LNCAP (cell line): ENCODE measurements around the gene RECQL5.

Experiments
- CTCF ChIP-seq: fragments of 450-650 bp; IDR thresholded peaks from 2 replicates; pipeline ENCODE4 v1.5.1; 2017; ENCODE audit warnings: mild to moderate bottlenecking

RECQL5 gene

DNA sequence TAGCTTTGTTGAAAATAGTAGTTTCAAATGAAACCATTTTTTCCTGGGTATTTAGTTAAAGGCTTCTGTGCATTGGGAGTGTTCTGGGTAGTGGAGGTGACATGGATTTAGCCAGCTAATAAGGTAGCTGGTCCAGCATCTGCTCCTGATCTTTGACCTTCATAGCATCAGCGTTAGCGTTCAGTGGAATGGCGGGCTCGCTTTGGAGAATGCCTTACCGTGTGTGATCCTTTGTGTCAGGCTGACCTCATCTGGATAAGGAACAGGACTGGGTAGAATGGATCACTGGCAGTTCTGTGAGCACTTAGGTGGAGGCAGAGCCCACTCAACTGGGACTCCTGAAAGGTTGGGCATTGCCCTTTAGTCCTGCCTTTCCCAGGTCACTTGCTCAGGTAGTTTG lies 3.9 kb upstream of the RECQL5 start:
- no peak for TF ChIP-seq CTCF

DNA sequence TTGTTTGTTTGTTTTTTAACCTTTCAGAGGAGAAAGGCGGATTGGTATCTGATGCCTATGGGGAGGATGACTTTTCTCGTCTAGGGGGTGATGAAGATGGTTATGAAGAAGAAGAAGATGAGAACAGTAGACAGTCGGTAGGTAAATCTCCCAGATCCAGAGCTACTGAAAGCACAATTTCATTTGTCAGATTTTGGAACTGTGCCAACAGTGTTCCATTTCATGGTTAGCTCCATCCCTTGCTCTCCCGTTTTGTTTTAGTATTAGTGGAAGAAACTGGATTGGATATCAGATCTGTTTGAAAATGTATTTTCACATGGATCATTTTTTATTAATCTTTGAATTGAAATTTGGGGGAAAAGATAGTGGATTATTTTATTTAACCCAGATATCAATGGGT lies 1.5 kb upstream of the RECQL5 start:
- no peak for TF ChIP-seq CTCF

DNA sequence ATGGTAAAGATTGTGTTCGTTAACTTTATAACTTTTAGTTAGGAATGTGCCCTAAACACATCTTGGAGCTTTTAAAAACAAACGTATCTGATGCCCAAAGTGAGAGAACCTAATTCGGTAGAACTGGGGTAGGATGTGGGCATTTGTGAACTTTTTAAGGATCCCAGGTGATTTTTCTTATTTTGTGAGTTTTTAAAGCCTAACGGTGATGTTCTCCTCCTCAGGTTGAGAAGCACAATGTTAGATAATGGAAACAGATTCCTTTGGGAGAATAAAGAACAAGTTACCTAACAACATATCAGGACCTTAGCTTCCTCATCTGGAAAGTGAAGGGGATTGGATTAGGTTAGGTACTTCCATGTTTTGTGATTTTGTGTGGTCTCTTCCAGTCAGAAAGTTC lies 871 bp upstream of the RECQL5 start:
- no peak for TF ChIP-seq CTCF

DNA sequence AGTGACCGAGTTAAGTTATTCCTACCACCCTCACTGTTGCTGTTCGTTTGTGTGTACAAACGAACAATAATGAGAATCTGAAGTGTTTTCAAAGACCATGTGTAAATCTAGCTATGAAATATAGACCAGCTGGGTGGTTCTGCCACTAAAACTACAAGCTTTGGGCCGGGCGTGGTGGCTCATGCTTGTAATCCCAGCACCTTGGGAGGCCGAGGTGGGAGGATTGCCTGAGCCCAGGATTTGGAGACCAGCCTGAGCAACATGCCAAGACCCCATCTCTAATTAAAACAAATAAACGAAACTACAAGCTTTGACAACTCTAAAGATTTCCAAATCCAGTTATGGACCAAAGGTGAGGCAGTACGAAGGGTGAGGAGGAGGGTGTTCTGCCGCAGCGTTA lies 973 bp downstream of the RECQL5 start:
- TF ChIP-seq CTCF = no peak

GRCh38 chr17:75664099-75664549 lies 2.8 kb downstream of the RECQL5 start:
- TF ChIP-seq CTCF = no peak

DNA sequence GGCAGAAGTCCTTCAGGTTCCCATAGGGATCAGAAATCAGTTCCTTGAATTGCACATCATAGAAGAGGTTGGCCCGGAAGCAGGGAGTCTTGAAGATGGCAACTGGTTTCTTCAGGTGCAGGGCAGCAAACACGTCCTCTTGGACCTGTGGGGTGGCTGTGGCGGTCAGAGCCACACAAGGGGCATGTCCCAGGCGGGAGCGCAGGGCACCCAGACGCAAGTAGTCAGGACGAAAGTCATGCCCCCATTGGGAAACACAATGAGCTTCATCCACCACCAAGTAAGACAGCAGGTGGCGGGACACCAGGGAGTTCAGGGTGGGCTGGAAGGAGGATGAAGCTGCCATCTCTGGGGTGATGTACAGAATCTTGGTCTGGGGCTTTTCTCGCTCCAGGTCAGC lies 4.4 kb downstream of the RECQL5 start:
- no peak for TF ChIP-seq CTCF

GRCh38 chr17:75661531-75661930 lies 5.4 kb downstream of the RECQL5 start:
- no peak for TF ChIP-seq CTCF

- no peak for TF ChIP-seq CTCF
Measured at GRCh38 chr17:75658237-75658636, 8.7 kb downstream of the RECQL5 start.
